Endodermal cell (in vitro differentiated cells): ENCODE data around the gene HLCS. TPM values are rescaled to one million over a fixed set of nuclear protein-coding genes. Genes with fewer than 3 reads are reported as not detected.

Experiments used
- DNase-seq: peaks from one replicate; pipeline ENCODE4 v3.0.0-alpha.2; 2017
- H3K27ac ChIP-seq: 2 replicates; pipeline ENCODE4 v1.5.1; 2013; ENCODE audit warnings: mild to moderate bottlenecking, low read depth, low read length, moderate library complexity
- H3K27me3 ChIP-seq: 2 replicates; pipeline ENCODE4 v1.6.1; 2013; ENCODE audit warnings: mild to moderate bottlenecking, low read length, moderate library complexity; ENCODE audit not compliant: insufficient read depth, control insufficient read depth, poor library complexity, severe bottlenecking
- H3K36me3 ChIP-seq: 2 replicates; pipeline ENCODE4 v1.7.0; 2013; ENCODE audit warnings: mild to moderate bottlenecking, low read length, moderate library complexity; ENCODE audit not compliant: control insufficient read depth, insufficient read depth
- H3K4me1 ChIP-seq: one replicate; pipeline ENCODE4 v1.7.0; 2013; ENCODE audit warnings: low read length; ENCODE audit not compliant: control insufficient read depth, insufficient read depth
- H3K4me3 ChIP-seq: 2 replicates; pipeline ENCODE4 v1.5.1; 2013; ENCODE audit warnings: mild to moderate bottlenecking, low read length, moderate library complexity
- H3K9ac ChIP-seq: 2 replicates; pipeline ENCODE4 v1.6.1; 2013; ENCODE audit warnings: mild to moderate bottlenecking, low read length, moderate library complexity; ENCODE audit not compliant: poor library complexity, severe bottlenecking; ENCODE audit errors: extremely low read depth
- H3K9me3 ChIP-seq: 2 replicates; pipeline ENCODE4 v1.6.1; 2013; ENCODE audit warnings: mild to moderate bottlenecking, low read length, moderate library complexity; ENCODE audit not compliant: control insufficient read depth
- H3K27ac Mint-ChIP-seq: 2 replicates; pipeline ENCODE4 v1.8.0; 2020; ENCODE audit warnings: mixed read lengths
- H3K27me3 Mint-ChIP-seq: 2 replicates; pipeline ENCODE4 v1.8.0; 2021; ENCODE audit warnings: mild to moderate bottlenecking, mixed read lengths; ENCODE audit not compliant: insufficient read depth
- H3K36me3 Mint-ChIP-seq: 2 replicates; pipeline ENCODE4 v1.8.0; 2020; ENCODE audit warnings: low read depth, mixed read lengths
- H3K4me1 Mint-ChIP-seq: 2 replicates; pipeline ENCODE4 v1.8.0; 2020; ENCODE audit warnings: mixed read lengths
- H3K4me3 Mint-ChIP-seq: 2 replicates; pipeline ENCODE4 v1.8.0; 2020; ENCODE audit warnings: mild to moderate bottlenecking, moderate library complexity, mixed read lengths
- H3K9me3 Mint-ChIP-seq: 2 replicates; pipeline ENCODE4 v1.8.0; 2020; ENCODE audit warnings: mild to moderate bottlenecking, mixed read lengths
- CTCF ChIP-seq: fragments of 200-600 bp; sonication (generic); conservative IDR thresholded peaks from 2 replicates; pipeline ENCODE4 v1.5.0; 2021; ENCODE audit warnings: antibody characterized with exemption, mild to moderate bottlenecking
- WGBS, 2 experiments: methylation state at CpG; one replicate each; pipeline versions ENCODE4 v1.1.5 to v1.1.7; 2013; ENCODE audit warnings: missing lambda C conversion rate in 2 of 2, mixed read lengths in 1 of 2; ENCODE audit not compliant: insufficient coverage in 1 of 2, insufficient read length in 1 of 2; 5-methylcytosine and 5-hydroxymethylcytosine counted together
- total RNA-seq, 2 donors: library from RNA; stranded (reverse); fragmentation: NEBNext Ultra II Directional in 1 of 2; extraction: Animal tissue kit (Norgen Biotek cat#: 25700) in 1 of 2; gene quantifications; 2 replicates in 1 of 2; 3 replicates in 1 of 2; pipeline ENCODE4 v1.2.1, GENCODE V29; 2021

The HLCS gene
- total RNA-seq, 2 donors from 2014 or later: 25.0 to 30.1 TPM

GRCh38 chr21:36713746-36714145 lies 252.7 kb downstream of the HLCS start:
- no peaks in the 10 kb centered on the region for H3K9me3 Mint-ChIP-seq
- no peaks in the 10 kb centered on the region for H3K9me3 ChIP-seq
- H3K27me3 Mint-ChIP-seq: peaks cover 82% of the 10 kb centered on the region

GRCh38 chr21:36710729-36711048 lies 255.8 kb downstream of the HLCS start:
- Histone ChIP-seq H3K9me3 (no peaks in the 10 kb centered on the region), H3K27me3 (peaks cover 100% of the 10 kb centered on the region), H3K9ac (no peak overlapping the region), H3K4me3 (peak overlapping the region; percentile 69), H3K36me3 (no peaks in the 10 kb centered on the region), H3K27ac (no peak overlapping the region), H3K4me1 (peaks cover 9% of the 10 kb centered on the region)
- H3K36me3 Mint-ChIP-seq: no peaks in the 10 kb centered on the region
- peak; percentile 22 for TF ChIP-seq CTCF
- DNase-seq: peak; percentile 65
- peaks cover 99% of the 10 kb centered on the region for H3K27me3 Mint-ChIP-seq
- no peaks in the 10 kb centered on the region for H3K9me3 Mint-ChIP-seq
- 4 to 13% methylated on average over 8 to 13 of the region's 13 CpGs for WGBS, 2 experiments
- H3K4me3 Mint-ChIP-seq: peak overlapping the region; percentile 51
- H3K4me1 Mint-ChIP-seq: peaks cover 24% of the 10 kb centered on the region
- H3K27ac Mint-ChIP-seq: no peak overlapping the region

More at GRCh38 chr21:36713746-36714145, 252.7 kb downstream of the HLCS start:
- Histone ChIP-seq H3K4me1 (peaks cover 4% of the 10 kb centered on the region), H3K27ac (no peak overlapping the region), H3K27me3 (peaks cover 84% of the 10 kb centered on the region), H3K9ac (no peak overlapping the region), H3K4me3 (no peak overlapping the region), H3K36me3 (no peaks in the 10 kb centered on the region)
- no peaks in the 10 kb centered on the region for H3K36me3 Mint-ChIP-seq
- peaks cover 8% of the 10 kb centered on the region for H3K4me1 Mint-ChIP-seq
- WGBS, 2 experiments: 75 to 100% methylated on average over 2 to 3 of the region's 3 CpGs
- H3K4me3 Mint-ChIP-seq: no peak overlapping the region
- TF ChIP-seq CTCF: no peak
- no peak overlapping the region for H3K27ac Mint-ChIP-seq
- DNase-seq: no peak

- Mint-ChIP-seq H3K9me3 (no peaks in the 10 kb centered on the region), H3K36me3 (no peaks in the 10 kb centered on the region), H3K4me3 (peak overlapping the region; percentile 51), H3K27me3 (peaks cover 100% of the 10 kb centered on the region), H3K4me1 (peaks cover 29% of the 10 kb centered on the region), H3K27ac (no peak overlapping the region)
- no peak overlapping the region for H3K9ac ChIP-seq
- peaks cover 100% of the 10 kb centered on the region for H3K27me3 ChIP-seq
- no peak for TF ChIP-seq CTCF
- 4 to 8% methylated on average over 28 to 37 of the region's 38 CpGs for WGBS, 2 experiments
- no peak overlapping the region for H3K27ac ChIP-seq
- DNase-seq: peak; percentile 74
- H3K9me3 ChIP-seq: no peaks in the 10 kb centered on the region
- H3K4me1 ChIP-seq: peaks cover 9% of the 10 kb centered on the region
- H3K4me3 ChIP-seq: peak overlapping the region; percentile 69
- H3K36me3 ChIP-seq: no peaks in the 10 kb centered on the region
Measured at GRCh38 chr21:36709868-36710728, 256.4 kb downstream of the HLCS start.
